GM12872 (cell line): Measurements from ENCODE around the gene TEPSIN.

ENCODE experiments used
- TF ChIP-seq, protein P1 (sequence below): IDR thresholded peaks from 3 replicates; pipeline ENCODE4 v1.5.1; 2011; ENCODE audit warnings: low read depth, mild to moderate bottlenecking, low read length, moderate library complexity; ENCODE audit not compliant: insufficient read depth

TEPSIN gene

DNA sequence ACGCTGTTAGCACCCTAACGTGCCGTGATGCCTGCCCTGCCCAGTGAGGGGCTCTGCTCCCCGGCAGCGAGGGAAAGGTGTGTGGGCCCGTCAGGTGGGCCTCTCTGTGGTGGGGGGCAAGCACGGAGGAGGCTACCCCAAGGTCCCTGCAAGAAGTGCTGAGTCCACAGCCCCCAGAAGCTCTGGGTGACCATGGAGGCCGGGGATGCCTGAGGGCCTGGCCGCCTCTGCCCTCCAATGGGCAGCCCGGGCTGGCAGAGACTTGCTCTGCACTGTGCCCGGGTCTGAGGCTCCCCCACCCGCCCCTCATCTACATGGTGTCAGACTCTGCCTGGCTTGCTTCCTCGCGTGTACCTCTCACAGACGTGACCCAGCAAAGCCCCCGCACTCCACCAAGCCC is 44.0 kb upstream of the TEPSIN start:
- TF ChIP-seq, protein P1, sequence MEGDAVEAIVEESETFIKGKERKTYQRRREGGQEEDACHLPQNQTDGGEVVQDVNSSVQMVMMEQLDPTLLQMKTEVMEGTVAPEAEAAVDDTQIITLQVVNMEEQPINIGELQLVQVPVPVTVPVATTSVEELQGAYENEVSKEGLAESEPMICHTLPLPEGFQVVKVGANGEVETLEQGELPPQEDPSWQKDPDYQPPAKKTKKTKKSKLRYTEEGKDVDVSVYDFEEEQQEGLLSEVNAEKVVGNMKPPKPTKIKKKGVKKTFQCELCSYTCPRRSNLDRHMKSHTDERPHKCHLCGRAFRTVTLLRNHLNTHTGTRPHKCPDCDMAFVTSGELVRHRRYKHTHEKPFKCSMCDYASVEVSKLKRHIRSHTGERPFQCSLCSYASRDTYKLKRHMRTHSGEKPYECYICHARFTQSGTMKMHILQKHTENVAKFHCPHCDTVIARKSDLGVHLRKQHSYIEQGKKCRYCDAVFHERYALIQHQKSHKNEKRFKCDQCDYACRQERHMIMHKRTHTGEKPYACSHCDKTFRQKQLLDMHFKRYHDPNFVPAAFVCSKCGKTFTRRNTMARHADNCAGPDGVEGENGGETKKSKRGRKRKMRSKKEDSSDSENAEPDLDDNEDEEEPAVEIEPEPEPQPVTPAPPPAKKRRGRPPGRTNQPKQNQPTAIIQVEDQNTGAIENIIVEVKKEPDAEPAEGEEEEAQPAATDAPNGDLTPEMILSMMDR, result no peak

DNA sequence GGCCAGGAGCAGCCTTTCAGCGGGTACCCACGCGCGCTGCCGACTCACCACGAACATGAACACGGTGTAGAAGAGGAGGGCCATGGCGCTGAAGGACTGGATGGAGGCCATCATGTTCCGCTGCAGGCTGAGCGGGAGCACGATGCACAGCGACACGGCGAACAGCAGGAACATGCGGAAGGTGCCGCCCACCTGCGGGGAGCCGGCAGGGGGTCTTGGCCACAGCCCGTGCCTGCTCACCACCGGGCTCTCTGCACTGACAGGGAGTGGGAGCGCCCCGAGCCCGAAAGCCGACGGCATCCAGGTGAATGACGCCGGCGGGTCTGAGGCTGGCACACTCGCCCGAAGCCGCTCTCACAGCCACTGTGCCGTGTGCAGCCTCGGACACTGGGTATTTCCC is 43.3 kb upstream of the TEPSIN start:
- TF ChIP-seq, protein P1, result no peak

DNA sequence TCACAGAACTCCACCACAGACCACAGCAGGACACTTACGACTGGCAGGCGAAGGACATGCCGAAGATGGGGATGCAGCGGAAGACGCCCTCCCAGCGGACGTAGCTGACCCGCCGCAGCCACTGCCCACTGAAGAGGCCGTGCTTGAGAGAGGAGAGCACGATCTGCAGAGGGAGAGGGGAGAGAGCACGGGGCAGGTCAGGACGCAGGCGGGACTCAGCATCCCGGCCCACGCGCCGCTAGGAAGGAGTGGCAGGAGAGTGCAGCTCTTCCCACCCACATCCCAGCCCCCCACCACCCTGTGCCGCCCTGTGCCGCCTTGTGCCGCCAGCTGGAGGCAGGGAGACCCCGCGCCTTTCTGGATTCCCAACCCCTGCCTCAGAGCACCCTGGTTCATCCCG is 41.7 kb upstream of the TEPSIN start:
- TF ChIP-seq, protein P1, result no peak

DNA sequence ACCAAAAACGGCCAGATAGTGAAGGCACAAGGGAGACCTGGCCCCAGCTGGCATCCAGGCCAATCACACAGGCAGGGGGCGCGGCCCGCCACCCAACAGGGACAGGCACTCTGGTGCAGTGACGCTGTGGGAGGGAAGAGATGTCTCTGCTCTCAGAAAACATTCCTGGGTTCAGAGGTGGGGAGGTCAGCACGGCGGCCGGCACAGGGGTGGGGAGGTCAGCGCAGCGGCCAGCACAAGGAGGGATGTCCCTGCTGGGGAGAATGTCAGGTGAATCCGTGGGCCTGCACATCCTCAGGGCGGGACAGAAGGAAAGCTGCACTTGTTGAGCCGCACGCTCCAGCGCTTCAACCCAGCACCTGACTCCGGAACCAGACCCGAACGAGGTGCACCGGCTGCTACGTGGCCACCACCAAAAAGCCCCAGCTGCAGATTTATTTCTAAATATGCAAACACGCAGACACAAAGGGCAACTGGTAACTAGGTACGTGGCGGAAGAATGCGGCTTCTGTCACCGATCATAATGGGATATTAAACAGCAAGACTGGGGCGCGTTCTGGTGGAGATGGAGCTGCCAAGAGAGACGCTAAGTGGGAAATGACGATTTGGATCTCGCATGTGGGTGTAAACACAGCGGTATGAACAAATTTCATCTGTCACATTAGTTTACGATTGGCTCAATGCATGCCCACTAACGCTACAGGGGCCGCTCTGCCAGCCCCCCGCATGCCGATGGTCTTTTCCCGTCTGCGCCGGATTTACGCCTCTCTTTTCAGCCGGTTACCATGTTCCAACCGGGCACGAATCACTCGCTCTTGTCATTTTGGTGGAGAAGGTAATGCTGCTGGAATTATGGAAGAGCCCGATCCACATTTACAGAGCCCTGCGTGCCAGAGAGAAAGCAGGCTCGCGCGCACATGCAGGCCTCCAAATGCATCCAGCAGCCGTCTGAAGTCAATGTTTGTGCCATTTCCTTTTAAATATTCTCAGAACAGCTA is 40.7 kb upstream of the TEPSIN start:
- TF ChIP-seq, protein P1, result no peak

DNA sequence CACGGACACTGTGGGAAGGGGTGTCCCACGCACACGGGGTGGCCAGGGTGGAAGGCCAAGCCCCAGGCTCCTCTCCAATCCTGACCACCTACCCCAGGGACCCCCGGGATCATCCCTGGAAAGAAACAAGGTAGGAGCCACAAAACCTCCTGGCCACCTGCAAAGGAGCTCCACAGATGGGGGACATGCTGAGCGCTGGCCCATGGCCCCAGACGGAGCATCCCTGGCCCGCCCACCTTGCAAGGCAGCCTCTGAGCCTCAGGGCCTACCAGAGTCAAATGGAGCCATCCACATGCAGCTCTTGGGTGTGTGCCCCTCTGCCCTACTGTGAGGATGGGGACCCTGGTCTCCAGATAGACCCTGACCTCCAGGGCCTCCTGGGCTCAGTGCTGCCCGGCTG is 40.0 kb upstream of the TEPSIN start:
- TF ChIP-seq, protein P1, result no peak

DNA sequence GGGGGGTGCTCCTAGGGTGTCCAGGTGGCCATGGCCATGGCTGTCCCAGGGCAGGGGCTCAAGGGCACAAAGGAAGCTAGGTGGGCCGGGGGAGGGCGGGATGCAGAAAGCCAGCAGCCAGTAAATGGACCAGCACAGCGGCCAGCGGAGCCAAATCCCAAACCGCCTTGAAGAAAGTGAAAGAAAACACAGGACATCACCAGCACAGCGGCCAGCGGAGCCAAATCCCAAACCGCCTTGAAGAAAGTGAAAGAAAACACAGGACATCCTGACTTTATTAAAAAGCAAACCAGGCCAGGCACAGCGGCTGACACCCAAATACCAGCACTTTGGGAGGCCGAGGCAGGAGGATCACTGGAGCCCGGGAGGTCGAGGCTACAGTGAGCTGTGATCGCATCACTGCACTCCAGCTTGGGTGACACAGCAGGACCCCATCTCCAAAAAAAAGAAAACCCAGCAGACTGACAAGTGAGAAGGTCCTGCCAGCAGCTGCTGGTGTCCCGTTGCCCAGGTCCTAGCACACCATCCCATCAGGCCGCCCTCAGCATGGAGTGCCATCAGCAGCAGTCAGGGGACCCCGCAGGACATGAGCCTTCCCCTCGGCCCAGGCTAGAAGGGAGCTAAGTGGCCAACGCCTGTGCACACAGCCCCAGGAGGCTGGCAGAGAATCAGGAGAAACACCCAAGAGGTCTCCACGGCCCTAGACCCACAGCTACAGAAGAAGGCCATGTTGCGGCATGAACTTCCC is 39.3 kb upstream of the TEPSIN start:
- TF ChIP-seq, protein P1, result no peak

DNA sequence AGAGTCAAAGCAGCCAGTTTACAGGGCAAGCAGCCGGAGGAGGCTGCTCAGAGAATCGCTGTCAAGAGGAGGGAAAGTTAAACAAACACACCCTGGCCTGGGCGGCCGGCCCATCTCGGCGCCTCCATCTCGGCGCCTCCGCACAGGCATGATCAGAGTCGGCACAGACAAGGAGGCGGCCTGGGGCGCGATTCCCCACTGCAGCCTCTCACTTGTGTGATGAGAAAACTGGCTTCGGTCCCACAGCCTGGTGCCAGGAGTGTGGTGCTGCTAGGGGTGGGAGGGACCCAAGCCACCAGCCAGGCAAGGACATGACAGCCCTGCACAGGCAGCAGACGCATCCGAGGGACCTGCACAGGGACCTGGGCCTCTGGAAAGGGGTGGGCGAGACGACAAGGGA is 38.6 kb upstream of the TEPSIN start:
- TF ChIP-seq, protein P1, result no peak
